ENCODE measurements around the gene PCCA.

Gene PCCA

GRCh38 chr13:100197591-100198365, 108.9 kb downstream of the PCCA start:
- ATAC-seq: no peak
- TF ChIP-seq RARB (CRISPR knock-in tag; IDR thresholded peaks at IDR 0.05) (no peak), OSR1 (CRISPR knock-in tag; IDR thresholded peaks at IDR 0.05) (no peak), ZFP3 (CRISPR knock-in tag; IDR thresholded peaks at IDR 0.05) (no peak)
- TF ChIP-seq, protein P1, sequence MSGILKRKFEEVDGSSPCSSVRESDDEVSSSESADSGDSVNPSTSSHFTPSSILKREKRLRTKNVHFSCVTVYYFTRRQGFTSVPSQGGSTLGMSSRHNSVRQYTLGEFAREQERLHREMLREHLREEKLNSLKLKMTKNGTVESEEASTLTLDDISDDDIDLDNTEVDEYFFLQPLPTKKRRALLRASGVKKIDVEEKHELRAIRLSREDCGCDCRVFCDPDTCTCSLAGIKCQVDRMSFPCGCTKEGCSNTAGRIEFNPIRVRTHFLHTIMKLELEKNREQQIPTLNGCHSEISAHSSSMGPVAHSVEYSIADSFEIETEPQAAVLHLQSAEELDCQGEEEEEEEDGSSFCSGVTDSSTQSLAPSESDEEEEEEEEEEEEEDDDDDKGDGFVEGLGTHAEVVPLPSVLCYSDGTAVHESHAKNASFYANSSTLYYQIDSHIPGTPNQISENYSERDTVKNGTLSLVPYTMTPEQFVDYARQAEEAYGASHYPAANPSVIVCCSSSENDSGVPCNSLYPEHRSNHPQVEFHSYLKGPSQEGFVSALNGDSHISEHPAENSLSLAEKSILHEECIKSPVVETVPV (CRISPR knock-in tag; IDR thresholded peaks at IDR 0.05): no peak

DNA sequence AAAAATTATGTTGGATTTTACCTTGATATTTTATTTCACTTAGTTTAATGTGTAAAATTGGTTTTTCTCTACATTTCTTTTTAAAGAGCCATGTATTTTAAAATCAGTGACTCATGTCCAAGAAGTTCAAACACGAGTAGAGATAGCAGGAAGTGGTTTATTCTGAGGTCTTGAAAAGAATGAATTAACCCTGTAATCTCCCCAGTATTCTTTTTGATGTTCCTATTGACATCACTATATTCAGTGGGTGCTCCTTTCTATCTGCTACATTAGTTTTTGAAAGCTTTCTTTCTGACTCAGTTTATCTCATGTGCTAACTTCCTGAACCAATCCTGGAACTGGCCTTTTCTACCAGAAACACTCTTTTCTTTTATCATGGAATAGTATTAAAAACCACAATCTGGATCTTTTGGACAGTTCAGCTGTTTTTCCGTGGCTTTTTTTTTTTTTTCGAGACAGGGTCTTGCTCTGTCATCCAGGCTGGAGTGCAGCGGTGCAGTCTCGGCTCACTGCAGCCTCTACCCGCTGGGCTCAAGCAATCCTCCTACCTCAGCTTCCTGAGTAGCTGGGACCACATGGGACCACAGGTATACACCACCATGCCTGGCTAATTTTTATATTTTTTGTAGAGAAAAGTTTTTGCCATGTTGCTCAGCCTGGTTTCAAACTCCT, 114.9 kb downstream of the PCCA start:
- TF ChIP-seq CSDC2 (CRISPR knock-in tag; IDR thresholded peaks at IDR 0.05): no peak
- no peak for TF ChIP-seq POU6F1 (CRISPR knock-in tag; IDR thresholded peaks at IDR 0.05; ENCODE audit: borderline replicate concordance, low read depth)
- no peak for TF ChIP-seq ZNF8 (CRISPR knock-in tag; IDR thresholded peaks at IDR 0.05)
- TF ChIP-seq ZC3H10 (CRISPR knock-in tag; IDR thresholded peaks at IDR 0.05): no peak
- TF ChIP-seq SNAI2 (CRISPR knock-in tag; IDR thresholded peaks at IDR 0.05): no peak
- TF ChIP-seq ZNF565 (CRISPR knock-in tag; conservative IDR thresholded peaks at IDR 0.05; ENCODE audit: low read depth): no peak
- no peak for TF ChIP-seq ESRRG (CRISPR knock-in tag; IDR thresholded peaks at IDR 0.05)
- no peak for TF ChIP-seq CREB5 (CRISPR knock-in tag; IDR thresholded peaks at IDR 0.05; ENCODE audit: low read depth)
- TF ChIP-seq BACH2 (CRISPR knock-in tag; IDR thresholded peaks at IDR 0.05; ENCODE audit: borderline replicate concordance): no peak
- no peak for TF ChIP-seq PPARA (CRISPR knock-in tag; IDR thresholded peaks at IDR 0.05; ENCODE audit: borderline replicate concordance)
- TF ChIP-seq OSR1 (CRISPR knock-in tag; IDR thresholded peaks at IDR 0.05): no peak
- peak; percentile 67 for ATAC-seq

DNA sequence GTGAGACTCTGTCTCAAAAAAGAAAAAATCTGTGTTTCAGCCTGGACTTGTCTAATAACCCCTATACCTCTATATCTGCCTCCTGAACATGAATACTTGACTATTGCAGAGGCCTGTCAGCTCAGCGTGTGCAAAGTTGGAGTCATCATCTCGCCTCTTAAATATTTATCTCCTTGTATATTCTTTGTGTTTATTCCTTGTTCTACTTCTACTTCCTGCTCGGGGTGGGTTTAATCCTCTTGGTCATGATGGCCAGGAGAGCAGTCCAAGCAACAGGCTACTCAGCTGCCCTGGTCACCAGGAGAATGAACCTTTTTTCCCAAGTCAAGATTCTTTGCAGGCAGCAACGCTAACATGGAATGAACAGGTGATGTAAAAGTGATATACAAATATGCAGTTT, 119.1 kb downstream of the PCCA start:
- no peak for ATAC-seq
- TF ChIP-seq ZC3H10 (CRISPR knock-in tag; IDR thresholded peaks at IDR 0.05) (no peak), ZFP30 (CRISPR knock-in tag; IDR thresholded peaks at IDR 0.05) (no peak), ESRRG (CRISPR knock-in tag; IDR thresholded peaks at IDR 0.05) (no peak), ISL1 (CRISPR knock-in tag; IDR thresholded peaks at IDR 0.05) (no peak), SNAI2 (CRISPR knock-in tag; IDR thresholded peaks at IDR 0.05) (no peak), ZNF70 (CRISPR knock-in tag; IDR thresholded peaks at IDR 0.05) (no peak), ARNTL (CRISPR knock-in tag; IDR thresholded peaks at IDR 0.05; ENCODE audit: borderline replicate concordance, low read depth) (no peak), OSR1 (CRISPR knock-in tag; IDR thresholded peaks at IDR 0.05) (no peak), RARB (CRISPR knock-in tag; IDR thresholded peaks at IDR 0.05) (no peak)
- TF ChIP-seq, protein P2, sequence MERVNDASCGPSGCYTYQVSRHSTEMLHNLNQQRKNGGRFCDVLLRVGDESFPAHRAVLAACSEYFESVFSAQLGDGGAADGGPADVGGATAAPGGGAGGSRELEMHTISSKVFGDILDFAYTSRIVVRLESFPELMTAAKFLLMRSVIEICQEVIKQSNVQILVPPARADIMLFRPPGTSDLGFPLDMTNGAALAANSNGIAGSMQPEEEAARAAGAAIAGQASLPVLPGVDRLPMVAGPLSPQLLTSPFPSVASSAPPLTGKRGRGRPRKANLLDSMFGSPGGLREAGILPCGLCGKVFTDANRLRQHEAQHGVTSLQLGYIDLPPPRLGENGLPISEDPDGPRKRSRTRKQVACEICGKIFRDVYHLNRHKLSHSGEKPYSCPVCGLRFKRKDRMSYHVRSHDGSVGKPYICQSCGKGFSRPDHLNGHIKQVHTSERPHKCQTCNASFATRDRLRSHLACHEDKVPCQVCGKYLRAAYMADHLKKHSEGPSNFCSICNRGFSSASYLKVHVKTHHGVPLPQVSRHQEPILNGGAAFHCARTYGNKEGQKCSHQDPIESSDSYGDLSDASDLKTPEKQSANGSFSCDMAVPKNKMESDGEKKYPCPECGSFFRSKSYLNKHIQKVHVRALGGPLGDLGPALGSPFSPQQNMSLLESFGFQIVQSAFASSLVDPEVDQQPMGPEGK (CRISPR knock-in tag; IDR thresholded peaks at IDR 0.05; ENCODE audit: borderline replicate concordance): no peak

DNA sequence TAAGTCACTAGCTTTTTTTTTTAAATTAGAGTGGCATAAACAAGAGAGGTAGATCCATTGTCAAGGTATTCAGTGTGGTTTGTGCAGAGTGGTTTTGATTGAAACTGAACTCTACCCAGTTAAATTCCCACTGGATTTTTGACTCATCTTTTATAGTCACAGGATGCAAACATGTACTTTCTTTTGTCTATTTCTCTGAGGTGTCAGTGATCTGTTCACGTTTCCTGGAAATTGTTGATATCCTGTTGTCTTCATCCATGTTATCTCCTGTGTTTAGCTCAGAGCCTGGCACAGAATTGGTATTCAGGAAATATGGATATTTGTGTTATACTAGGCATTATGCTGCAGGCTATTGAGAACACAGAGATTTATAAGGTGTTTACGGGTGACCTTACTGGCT, 119.7 kb downstream of the PCCA start:
- TF ChIP-seq CREB5 (CRISPR knock-in tag; IDR thresholded peaks at IDR 0.05; ENCODE audit: low read depth) (no peak), ZNF565 (CRISPR knock-in tag; conservative IDR thresholded peaks at IDR 0.05; ENCODE audit: low read depth) (no peak), TOX (CRISPR knock-in tag; IDR thresholded peaks at IDR 0.05; ENCODE audit: borderline replicate concordance) (no peak), TCF4 (CRISPR knock-in tag; IDR thresholded peaks at IDR 0.05; ENCODE audit: borderline replicate concordance) (no peak)
- no peak for ATAC-seq

Data from SK-N-SH treated with all-trans-retinoic acid at 6 μM for 48 hours (cell line).